PFSK-1 (cell line): ENCODE data around the gene RNF175.

Experiments
- FOXP2 ChIP-seq: optimal IDR thresholded peaks from 2 replicates; pipeline ENCODE3; 2011; ENCODE audit warnings: borderline replicate concordance, control low read depth, inconsistent platforms; ENCODE audit not compliant: insufficient read depth; ENCODE audit errors: extremely low read length, extremely low read depth
- POLR2AphosphoS5 ChIP-seq: IDR thresholded peaks from 2 replicates; pipeline ENCODE4 v1.6.1; 2012; ENCODE audit warnings: low read depth, mild to moderate bottlenecking, control low read depth, low read length, moderate library complexity
- SIN3A ChIP-seq: IDR thresholded peaks from 2 replicates; pipeline ENCODE4 v1.6.1; 2012; ENCODE audit warnings: mild to moderate bottlenecking, low read length, moderate library complexity, borderline replicate concordance; ENCODE audit not compliant: insufficient read depth
- TAF1 ChIP-seq: IDR thresholded peaks from 2 replicates; pipeline ENCODE4 v1.6.1; 2012; ENCODE audit warnings: low read length, control low read depth, borderline replicate concordance; ENCODE audit not compliant: insufficient read depth
- TF ChIP-seq, protein P1 (sequence below), 2 experiments: IDR thresholded peaks; 2 replicates each; pipeline versions ENCODE4 v1.6.1 to v1.8.0; 2011 to 2012; ENCODE audit warnings: low read depth in 2 of 2, low read length in 2 of 2, control low read depth in 1 of 2, inconsistent platforms in 1 of 2, mild to moderate bottlenecking in 1 of 2, moderate library complexity in 1 of 2; ENCODE audit not compliant: insufficient read depth in 1 of 2

Gene RNF175

GRCh38 chr4:153799694-153800074 lies 39.9 kb upstream of the RNF175 start:
- no peak for TF ChIP-seq SIN3A
- TF ChIP-seq POLR2AphosphoS5 = no peak
- TF ChIP-seq, protein P1, sequence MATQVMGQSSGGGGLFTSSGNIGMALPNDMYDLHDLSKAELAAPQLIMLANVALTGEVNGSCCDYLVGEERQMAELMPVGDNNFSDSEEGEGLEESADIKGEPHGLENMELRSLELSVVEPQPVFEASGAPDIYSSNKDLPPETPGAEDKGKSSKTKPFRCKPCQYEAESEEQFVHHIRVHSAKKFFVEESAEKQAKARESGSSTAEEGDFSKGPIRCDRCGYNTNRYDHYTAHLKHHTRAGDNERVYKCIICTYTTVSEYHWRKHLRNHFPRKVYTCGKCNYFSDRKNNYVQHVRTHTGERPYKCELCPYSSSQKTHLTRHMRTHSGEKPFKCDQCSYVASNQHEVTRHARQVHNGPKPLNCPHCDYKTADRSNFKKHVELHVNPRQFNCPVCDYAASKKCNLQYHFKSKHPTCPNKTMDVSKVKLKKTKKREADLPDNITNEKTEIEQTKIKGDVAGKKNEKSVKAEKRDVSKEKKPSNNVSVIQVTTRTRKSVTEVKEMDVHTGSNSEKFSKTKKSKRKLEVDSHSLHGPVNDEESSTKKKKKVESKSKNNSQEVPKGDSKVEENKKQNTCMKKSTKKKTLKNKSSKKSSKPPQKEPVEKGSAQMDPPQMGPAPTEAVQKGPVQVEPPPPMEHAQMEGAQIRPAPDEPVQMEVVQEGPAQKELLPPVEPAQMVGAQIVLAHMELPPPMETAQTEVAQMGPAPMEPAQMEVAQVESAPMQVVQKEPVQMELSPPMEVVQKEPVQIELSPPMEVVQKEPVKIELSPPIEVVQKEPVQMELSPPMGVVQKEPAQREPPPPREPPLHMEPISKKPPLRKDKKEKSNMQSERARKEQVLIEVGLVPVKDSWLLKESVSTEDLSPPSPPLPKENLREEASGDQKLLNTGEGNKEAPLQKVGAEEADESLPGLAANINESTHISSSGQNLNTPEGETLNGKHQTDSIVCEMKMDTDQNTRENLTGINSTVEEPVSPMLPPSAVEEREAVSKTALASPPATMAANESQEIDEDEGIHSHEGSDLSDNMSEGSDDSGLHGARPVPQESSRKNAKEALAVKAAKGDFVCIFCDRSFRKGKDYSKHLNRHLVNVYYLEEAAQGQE (IDR thresholded peaks at IDR 0.05; ENCODE audit: insufficient read depth in 1 of 2, low read depth in 2 of 2, low read length in 2 of 2) = no peak
- no peak for TF ChIP-seq FOXP2
- TF ChIP-seq TAF1 = no peak

- TF ChIP-seq, protein P1 (IDR thresholded peaks at IDR 0.05; ENCODE audit: insufficient read depth in 1 of 2, low read depth in 2 of 2, low read length in 2 of 2) = no peak
- TF ChIP-seq POLR2AphosphoS5 = no peak
- TF ChIP-seq TAF1 = no peak
- no peak for TF ChIP-seq FOXP2
- TF ChIP-seq SIN3A = no peak
Measured at GRCh38 chr4:153798901-153799693, 39.3 kb upstream of the RNF175 start.

DNA sequence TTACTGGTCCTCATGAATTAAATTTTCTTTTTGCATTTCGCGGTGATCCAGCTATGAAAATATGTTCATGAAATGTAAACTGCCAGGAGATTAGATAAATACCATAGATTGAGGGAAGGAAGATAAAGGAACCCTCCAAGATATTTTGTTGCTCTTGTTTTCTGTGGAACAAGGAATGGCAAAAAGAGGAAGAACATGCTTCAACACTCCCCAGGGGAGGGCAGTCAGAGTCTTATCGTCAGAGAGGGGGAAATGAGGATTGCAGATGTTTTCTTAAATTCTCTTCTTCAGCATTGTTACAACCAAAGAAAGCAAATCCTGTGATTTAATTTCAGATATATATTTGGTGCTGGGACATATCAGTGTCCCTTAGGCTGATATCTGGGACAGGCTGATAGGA lies 38.6 kb upstream of the RNF175 start:
- TF ChIP-seq POLR2AphosphoS5 = no peak
- TF ChIP-seq, protein P1 (IDR thresholded peaks at IDR 0.05; ENCODE audit: insufficient read depth in 1 of 2, low read depth in 2 of 2, low read length in 2 of 2) = no peak
- TF ChIP-seq SIN3A = no peak
- no peak for TF ChIP-seq FOXP2
- no peak for TF ChIP-seq TAF1

GRCh38 chr4:153794006-153794405 lies 34.2 kb upstream of the RNF175 start:
- TF ChIP-seq, protein P1 (IDR thresholded peaks at IDR 0.05; ENCODE audit: insufficient read depth in 1 of 2, low read depth in 2 of 2, low read length in 2 of 2) = no peak

- TF ChIP-seq, protein P1 (IDR thresholded peaks at IDR 0.05; ENCODE audit: insufficient read depth in 1 of 2, low read depth in 2 of 2, low read length in 2 of 2) = no peak
- TF ChIP-seq TAF1 = no peak
- no peak for TF ChIP-seq SIN3A
- no peak for TF ChIP-seq FOXP2
- TF ChIP-seq POLR2AphosphoS5 = no peak
Measured at GRCh38 chr4:153792618-153793247, 32.9 kb upstream of the RNF175 start.
